Medulla oblongata (tissue), 1 donor: ENCODE data around the gene RGS3.

Source experiments
- DNase-seq: peaks from one replicate; pipeline ENCODE4 v3.0.0-alpha.2; 2015; ENCODE audit errors: extremely low spot score

RGS3 gene

DNA sequence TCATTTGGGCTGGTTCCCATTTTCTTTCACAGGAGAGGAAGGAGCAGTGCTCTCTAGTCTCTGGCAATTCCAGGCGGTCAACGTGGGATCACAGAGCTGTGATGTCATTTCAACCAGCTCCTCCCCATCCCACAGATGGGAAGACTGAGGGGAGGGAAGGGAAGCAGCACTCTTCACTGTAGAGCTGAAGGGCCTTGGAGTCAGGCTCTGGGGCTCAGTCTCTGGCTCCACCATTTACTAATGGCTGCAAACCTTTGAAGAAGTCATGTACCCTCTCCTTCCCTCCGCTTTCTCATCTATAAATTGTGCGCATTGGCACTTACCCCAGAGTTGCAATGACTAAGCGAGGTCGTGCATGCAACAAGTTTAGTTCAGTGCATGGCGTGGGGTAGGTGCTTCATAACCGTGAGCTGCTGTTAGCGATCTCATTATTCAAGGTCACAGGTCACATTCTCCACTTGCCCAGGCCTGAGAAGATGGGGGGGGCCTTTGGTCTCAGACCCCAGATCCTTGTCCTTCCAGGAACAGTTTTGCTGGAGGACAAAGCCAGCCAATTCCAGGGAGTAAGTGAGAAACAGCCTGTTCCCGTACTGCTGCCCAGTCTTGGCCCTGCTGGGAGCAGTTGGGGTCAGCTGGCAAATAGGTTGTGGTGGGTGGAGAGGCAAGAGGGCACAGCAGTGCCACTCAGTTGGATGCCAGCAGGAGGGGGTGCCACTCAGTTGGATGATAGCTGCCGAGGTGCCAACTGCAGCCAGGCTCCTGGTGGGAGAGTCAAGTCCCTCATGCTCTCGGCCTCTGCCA, 136.7 kb downstream of the RGS3 start:
- no peak for DNase-seq

DNA sequence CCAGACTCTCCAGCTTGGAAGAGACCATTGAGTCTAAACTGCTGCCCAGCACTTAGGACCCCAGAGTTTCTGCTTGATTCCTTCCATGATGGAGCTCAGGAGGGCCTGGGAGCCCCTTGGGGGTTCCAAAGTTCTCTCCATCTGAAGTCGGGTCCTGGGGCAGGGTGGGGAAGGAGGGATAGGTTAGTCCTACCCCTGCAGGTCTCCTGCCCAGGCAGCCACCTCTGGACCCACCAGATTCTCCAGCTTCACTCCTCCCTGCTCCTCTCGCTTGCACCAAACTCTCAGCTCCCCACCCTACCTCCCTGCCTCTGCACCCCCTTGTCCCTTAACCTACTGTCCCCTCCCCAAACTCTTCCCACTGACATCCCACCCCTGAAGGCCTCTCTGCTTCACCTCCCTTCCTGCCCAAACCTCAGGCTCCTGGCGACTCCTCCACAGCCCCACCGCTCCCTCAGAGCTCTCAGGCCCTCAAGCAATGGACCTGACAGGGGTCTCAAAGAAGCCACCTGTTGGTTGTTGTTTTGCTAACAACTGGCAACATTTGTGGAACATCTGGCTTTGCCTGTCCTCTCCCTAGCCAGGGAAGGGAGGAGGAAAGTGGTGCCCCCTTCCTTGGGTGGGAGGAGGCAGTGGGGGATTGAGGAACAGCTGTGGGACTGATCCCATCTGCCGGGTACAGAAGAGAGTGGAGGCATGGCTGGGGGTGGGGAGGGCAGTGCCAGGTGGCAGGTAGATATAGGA, 137.5 kb downstream of the RGS3 start:
- no peak for DNase-seq

- DNase-seq, result no peak
These were observed 138.1 kb downstream of the RGS3 start for GRCh38 chr9:113601656-113602055.

DNA sequence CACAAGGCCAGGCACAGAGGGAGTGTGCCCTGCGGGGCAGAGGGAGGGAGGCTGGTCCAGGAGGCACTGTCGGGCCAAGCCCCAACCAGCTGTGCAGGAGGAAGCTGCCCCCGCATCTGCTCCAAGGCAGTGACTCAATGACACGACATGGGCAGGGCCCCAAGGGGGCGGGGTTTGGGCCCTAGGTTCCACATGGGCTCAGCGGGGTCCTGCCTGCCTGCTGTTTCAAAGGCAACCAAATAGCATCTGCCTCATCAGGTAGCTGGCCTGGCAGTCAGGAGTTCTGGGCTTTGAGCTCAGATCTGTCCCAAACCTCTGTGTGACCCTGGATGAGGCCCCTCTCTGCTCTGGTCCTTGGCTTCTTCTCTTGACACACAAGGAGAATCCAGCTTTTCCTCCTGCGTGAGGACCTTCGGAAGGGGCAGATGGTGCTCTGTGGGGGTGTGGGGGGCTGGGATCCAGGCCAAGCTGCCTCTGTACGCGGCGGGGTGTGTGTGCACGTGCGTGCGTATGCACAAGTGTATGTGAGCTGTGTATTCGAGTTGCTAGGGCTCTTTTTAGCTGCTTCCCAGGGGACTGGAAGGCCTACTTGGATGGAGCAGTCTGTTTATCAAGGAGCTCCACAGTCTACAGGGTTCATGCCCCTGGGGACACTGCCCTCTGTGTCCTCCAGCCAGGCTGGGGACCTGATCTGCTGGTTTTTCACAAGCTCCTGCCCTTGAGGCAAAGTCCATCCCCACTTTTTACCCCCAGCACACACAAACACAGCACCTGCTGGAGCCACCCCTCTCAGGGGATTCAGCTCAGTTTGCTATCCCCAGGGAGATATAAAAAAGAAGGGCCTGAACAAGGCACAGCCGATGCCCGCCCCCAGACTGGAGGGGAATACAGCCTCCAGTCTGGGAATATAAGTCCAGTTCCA, 138.9 kb downstream of the RGS3 start:
- no peak for DNase-seq

DNA sequence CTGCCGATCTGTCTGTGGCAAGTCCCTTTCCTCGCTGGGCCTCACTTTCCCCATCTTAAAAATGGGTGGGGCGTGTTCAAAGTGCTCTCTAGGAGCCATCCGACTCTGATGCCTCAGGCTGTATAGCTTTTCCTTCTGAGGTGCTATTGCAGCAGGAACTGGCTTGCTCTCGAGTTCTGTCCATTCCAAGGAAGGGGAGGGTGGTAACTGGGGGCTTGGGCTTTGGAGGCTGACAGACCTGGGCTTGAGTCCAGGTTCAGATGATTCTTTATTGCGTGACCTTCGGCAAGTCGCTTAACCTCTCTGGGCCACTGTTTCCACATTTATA, 139.5 kb downstream of the RGS3 start:
- no peak for DNase-seq

DNA sequence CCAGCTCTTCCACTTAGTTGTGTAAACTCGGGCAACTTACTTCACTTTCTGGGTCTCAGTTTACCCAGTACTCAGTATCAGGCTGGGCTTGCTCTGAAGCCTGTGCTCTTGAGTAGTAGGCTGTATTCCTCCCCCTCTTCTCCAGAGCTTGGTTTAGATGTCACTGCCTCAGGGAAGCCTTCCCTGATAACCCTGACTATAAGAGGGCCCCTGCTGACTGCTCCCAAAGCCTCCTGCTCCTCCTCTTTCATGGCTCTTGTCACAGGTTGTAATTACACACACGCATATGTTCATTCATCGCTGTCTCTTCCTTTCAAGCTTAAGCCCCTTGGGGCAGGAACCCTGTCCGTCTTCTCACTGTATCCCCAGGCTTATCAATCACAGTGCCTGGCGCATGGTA, 140.2 kb downstream of the RGS3 start:
- DNase-seq, result no peak

- DNase-seq, result no peak
These were observed 140.9 kb downstream of the RGS3 start for GRCh38 chr9:113604393-113604792.

- no peak for DNase-seq
These were observed 143.0 kb downstream of the RGS3 start for GRCh38 chr9:113606510-113606909.

- DNase-seq, result no peak
These were observed 144.7 kb downstream of the RGS3 start for GRCh38 chr9:113608082-113608685.

GRCh38 chr9:113609562-113610318, 146.2 kb downstream of the RGS3 start:
- peak; percentile 64 for DNase-seq

- DNase-seq, result no peak
These were observed 148.1 kb downstream of the RGS3 start for GRCh38 chr9:113611461-113612215.

GRCh38 chr9:113612216-113612747, 148.8 kb downstream of the RGS3 start:
- no peak for DNase-seq

- no peak for DNase-seq
These were observed 149.3 kb downstream of the RGS3 start for GRCh38 chr9:113612828-113613227.

DNA sequence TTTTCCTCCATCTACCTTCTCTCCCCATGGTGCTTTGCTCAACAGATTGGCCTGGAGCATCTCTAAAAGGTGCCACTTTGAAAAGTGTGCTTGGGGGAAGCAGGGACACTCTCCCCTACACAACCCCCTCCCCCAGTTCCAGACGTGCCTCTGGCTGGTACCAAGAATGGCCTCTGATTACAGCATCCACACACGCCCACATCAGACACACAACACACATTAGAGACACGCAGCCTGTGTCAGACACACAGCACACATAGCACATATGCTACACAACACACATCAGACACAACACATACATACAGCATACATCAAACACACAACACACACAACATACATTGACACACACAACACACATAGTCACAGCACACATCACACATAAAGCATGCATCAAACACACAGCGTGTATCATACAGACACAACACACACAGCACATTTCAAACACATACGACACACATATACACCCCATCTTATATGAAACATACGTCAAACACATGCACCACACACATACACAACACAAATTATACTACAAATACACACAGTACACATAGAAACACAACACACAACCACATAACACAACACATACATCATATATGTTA, 150.4 kb downstream of the RGS3 start:
- DNase-seq, result no peak

- DNase-seq, result peak; percentile 41
These were observed 151.5 kb downstream of the RGS3 start for GRCh38 chr9:113614843-113615648.

GRCh38 chr9:113616116-113616515, 152.6 kb downstream of the RGS3 start:
- no peak for DNase-seq

DNA sequence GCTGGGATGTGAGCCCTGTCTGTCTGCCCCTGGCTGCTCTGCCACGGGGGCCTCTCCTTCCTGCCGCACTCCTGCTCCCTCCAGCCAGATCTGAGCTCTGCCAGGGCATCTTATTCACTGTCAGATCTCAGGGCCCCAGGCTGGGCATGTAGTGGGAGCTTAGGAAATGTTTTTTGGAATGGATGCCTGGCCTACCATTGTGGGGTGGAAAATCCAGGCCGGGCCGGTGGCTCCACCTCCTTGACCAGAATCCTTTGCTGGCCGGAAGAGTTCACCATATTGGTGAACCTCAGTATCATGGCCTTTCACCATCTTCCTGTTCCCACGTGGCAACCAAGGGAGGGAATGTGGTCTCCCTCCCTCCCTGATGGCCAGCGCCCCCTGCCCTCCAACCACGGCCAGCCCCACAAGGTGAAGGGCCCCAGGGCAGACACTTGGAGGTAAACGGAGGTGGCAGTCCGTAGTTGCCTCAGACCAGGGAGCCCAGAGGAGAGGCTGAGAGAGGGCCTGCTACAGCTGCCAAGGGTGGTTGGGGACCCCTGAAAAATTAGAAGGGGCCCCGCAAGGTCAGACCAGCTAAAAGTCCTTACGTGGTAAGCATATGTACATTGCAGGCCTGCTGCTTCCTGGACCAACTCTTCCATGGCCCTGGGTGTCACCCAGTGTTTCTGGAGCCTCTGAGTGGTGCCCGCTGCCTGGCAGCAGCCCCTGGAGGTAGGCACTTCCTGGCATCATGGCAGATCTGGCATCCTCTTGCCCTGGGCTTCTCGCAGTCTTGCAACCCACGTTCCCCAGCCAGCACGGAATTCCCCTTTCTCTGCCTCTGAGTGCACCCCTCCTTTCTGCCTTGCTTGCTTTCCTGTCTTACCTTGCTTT, 153.3 kb downstream of the RGS3 start:
- DNase-seq, result no peak

DNA sequence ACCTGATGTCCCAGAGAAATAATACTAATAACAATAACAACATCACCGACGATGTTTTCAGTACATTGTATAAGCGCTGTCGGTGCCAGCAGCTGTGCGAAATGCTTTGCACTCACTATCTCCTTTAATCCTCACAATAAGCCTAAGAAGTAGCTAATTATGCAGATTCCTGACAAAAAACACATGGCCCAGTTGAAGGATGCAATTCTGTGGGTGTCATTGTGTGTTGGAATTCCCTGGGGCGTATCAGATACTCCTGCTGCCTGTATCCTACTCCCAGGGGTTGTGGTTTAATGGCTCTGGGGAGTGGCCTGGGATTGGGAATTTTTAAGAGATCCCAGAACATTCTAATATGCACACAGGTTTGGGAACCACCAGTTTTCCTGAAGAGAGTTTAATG, 154.0 kb downstream of the RGS3 start:
- DNase-seq, result no peak
